Measurements from ENCODE around the gene KLHDC1.
"Not testable (repeated sequence)": the region's sequence is repeated elsewhere in the genome, so short reads cannot be mapped to it uniquely, and the experiment has no call there.

Gene KLHDC1

DNA sequence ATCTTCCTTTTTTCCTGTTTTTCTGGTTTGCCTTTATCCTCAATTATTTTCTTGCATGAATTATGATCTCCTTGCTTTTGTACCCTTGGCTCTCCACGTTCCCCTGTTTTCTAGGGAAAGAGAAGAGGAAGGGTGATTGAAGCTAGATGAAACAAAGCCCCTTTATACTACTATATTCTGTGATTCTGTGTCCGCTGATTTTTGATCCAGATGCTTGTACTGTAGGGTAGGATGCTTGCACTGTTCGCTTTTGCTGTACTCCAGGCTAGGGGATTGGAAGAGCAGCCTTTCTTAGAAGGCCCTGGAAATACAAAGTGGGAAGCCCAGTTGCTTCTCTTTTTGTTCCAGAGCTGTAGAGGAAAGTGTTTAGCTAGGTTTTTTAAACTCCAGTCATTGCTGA is 40.0 kb downstream of the KLHDC1 start:
- DNase-seq, result no peak

DNA sequence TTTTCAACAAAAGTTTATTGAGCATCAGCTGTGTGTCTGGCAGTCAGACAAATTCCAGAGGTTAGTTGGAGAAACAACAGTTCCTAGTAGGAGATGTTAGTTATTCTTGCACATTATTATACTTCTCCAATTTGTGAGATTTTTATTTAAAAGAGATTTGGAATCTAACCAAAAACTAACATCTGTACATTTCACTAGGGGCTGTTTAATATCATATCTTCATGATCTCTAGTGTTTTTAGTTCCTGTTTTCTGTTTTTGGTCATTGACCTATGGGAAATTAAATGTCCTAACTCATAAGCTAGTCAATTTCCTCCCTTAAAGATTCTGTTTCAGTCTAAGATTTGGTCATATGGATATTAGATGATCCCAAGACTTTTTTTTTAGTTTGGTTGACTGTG is 40.9 kb downstream of the KLHDC1 start:
- no peak for DNase-seq

DNA sequence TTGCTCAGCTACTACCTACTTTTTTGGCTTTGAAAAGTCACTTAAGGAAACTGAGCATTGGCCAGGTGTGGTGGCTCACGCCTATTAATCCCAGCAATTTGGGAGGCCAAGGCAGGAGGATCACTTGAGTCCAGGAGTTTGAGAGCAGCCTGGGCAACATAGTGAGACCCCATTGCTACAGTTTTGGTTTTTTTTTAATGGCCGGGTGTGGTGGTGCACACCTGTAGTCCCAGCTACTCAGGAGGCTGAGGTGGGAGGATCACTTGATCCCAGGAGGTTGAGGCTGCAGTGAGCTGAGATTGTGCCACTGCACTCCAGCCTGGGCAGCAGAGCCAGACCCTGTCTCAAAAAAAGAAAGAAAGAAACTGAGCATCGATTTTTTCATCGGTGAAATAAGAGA is 42.7 kb downstream of the KLHDC1 start:
- not testable (repeated sequence) for DNase-seq

DNA sequence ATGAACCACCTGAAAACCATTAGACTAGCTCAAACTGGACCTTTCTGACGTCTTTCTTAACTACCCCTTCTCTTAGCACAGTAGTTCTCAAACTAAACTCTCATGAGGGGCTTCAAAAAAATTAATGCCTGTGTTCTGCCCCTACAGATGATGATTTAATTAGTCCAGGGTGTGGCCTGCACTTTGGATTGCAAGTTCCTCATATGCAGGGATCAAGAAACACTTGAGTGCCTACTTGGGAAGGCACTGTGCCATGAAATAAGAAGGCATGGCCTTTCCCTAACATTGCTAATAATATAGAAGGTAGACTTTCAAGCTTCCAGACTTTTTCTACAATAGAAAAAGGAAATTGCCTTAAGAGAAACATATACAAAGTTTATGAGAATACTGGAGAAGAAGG is 52.3 kb downstream of the KLHDC1 start:
- no peak for DNase-seq

DNA sequence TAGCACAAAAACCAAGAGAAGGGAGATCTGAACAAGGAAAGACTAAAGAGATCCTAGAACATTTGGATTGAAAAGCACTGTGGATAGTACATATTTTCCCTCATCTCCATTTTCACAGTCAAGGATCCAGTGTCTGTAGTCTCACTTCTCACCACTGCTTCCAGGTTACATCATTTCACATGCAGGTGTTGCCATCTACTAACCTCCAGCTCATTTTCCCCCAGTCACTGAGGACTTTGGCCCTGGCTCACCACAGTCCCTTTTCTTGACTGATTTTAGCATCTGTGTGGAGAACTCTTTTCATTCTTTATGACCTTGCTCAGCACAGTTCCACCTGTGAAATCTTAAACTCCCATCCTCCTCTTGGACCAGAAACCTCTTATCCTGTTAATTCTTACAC is 53.6 kb downstream of the KLHDC1 start:
- DNase-seq, result not testable (repeated sequence)

DNA sequence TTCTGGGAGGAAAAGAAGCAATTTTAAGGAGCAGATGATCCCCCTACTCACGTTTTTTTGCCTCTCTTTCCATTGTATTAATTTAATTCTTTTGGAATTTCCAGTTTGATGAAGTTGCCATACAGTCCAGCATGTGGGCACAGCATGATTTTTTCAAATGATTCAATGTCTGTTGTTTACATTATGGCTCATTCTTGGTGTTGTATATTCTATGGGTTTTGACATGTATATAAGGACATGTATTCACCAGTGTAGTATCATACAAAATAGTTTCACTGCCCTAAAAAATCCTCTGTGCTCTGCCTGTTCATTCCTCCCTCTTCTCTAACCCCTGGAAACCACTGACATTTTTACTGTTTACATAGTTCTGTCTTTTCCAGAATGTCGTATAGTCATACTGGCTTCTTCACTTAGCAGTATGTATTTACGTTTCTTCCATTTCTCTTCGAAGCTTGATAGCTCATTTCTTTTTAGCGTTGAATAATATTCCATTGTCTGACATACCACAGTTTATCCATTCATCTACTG is 61.7 kb downstream of the KLHDC1 start:
- no peak for DNase-seq

DNA sequence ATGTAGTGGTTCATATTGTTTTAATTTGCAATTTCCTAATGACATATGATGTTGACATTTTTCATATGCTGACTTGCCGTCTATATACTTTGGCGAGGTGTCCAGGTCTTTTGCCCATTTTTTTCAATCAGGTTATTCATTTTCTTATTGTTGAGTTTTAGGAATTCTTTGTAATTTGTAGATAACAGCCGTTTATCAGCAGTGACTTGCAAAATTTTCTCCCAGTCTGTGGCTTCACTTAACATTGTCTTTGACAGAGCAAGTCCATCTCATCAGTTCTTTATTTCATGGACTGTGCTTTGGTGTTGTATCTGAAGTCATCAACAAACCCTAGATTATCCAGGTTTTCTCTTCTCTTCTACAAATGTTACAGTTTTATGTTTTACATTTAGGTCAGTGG is 62.5 kb downstream of the KLHDC1 start:
- no peak for DNase-seq

DNA sequence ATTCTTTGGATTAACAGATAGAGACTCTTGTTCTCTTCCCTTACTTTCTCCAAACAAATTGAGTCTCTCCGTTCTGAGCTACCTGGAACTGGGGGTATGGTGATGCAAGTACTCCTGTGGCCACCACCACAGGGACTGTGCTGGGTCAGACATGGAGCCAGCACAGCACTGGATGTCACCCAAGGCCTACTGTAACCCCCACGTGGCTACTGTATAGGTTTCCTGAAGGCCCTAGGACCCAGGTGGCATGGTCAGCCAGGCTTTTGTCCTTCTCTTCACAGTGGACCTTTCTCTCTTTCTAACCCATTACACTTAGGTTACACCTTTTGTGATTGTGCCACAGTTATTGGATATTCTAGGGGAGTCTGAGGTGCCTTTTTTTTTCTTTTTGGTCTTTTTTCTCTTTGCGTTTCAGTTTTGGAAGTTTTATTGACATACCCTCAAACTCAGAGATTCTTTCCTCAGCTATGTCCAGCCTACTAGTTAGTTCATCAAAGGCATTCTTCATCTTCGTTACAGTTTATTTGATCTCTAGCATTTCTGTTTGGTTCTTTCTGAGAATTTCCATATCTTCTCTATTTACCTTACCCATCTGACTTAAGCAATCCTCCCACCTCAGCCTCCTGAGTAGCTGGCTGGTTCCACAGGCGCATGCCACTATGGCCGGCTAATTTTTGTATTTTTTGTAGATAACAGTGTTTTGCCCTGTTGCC is 69.1 kb downstream of the KLHDC1 start:
- no peak for DNase-seq

DNA sequence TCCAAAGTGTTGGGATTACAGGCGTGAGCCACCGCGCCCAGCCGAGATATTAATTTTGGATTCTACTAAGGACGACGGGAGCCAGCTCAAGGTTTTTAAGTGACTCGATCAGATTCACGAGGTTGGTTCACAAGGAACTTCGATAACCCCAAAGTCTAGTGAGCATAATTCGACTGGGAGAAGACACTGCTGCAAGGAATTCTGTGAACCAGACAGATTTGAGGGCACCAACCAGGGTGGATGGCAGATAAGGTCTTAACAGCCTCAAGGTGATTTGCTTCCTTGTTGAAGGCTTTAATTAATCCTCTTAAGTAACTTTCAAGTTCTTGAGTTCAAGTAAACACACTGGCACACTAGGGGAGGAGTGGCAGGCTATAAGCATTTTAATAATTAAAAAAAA is 73.9 kb downstream of the KLHDC1 start:
- DNase-seq, result no peak

DNA sequence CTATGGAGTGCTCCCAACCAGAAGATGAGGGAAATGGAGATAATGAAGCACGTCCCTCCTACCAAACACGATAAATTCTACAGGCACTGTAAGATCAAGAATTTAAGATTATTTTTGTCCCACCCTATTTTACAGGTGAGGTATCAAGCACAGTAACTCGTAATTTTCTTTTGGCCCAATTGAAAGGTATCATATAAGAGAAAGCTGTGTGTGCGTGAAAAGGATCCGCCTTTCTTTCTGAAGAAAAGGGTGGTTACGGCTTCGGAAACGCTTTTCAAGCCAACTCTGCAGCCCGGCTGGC is 74.3 kb downstream of the KLHDC1 start:
- DNase-seq, result no peak

DNA sequence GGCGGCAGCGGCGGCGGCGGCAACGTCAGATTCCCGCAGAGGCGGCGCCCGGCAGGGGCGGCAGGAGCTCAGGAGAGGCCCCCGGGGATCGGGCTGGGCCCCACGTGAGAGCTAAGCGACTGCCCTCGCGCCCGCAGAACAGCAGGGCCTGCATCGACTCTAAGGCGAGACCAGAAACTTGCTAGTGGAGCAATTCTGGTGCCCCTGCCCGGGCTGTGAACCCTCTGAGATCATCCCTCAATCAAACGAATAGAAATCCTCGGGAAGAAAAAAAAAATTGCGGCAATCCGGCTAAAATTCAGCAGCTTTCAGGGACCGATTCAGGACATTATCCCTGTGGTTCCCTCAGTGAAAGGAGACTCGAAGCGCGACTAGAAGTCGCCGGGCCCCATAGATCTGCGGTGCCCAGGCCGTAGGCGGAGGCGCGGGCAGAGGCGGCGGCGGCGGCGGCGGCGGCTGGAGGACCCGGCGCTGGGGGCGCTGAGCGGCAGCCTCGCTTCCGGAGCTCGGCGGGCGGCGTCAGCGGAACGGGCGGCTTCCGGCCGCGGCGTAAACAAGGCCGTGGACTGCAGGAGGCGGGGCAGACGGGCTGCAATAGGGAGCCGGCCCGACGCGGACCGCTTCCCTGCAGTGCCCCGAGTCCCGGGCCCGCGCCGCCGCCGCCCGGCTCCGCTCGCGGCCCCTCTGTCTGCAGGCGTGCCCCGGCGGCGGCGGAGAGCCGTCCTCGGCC is 74.8 kb downstream of the KLHDC1 start, which contains the start of gene KLHDC2:
Gene KLHDC2, plus strand, starts transcription at position 583 of the 730 bp plus-strand sequence. CDS start 316 bp downstream, outside the sequence.
- peak; percentile 54 to 75 for DNase-seq

DNA sequence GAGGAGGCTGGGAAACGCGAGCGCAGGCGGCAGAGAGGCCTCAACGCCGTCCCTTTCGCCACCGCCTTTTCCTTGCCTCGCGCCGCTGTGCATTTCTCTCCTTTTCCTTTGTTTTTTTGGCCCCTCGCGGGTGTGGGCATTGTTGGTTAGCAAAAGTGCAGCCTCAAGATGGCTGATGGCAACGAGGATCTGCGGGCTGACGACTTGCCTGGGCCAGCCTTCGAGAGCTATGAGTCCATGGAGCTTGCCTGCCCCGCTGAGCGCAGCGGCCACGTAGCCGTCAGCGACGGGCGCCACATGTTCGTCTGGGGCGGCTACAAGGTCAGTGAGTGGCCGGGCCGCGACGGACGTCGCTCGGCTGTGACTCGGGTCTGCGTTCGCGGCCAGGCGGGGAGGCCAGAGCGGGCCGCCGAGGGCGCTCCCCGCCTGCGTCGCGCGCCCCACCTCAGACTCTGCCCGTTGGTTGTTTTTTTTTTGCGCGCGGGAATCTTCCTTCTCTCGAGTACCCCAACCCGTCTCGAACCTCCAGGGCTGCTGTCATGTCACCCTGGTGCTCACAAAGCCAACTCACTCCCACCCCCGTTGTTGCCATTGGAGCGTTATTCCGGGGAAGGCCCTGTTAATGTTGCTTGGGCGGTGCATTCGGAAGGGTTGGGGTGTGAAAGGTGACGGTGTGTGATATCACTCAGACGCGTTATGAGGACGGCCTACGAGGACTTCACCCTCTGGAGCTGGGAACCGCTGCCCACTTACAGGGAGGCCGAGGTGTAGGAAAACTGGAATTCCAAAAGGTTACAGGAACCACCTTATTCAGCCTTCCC is 75.6 kb downstream of the KLHDC1 start:
- peak; percentile 29 to 54 for DNase-seq

DNA sequence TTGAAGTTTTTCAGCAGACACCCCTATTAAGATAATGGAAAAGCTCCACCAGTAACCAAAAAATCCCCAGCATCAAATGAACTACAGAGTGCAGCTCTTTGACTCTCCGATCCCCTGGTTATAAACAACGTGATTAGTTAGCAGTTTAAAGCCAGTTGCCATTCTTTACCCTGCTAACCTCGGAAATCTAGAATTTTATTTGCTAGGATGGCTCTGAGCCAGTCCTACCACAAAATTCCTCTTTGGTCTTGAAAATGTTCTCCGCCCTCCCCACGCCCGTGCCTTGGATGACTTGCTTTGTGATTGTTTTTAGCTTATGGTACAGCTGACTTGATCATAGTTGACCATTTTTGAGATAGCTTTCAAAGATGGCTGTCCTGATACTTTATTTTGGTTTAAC is 76.3 kb downstream of the KLHDC1 start:
- no peak for DNase-seq

DNA sequence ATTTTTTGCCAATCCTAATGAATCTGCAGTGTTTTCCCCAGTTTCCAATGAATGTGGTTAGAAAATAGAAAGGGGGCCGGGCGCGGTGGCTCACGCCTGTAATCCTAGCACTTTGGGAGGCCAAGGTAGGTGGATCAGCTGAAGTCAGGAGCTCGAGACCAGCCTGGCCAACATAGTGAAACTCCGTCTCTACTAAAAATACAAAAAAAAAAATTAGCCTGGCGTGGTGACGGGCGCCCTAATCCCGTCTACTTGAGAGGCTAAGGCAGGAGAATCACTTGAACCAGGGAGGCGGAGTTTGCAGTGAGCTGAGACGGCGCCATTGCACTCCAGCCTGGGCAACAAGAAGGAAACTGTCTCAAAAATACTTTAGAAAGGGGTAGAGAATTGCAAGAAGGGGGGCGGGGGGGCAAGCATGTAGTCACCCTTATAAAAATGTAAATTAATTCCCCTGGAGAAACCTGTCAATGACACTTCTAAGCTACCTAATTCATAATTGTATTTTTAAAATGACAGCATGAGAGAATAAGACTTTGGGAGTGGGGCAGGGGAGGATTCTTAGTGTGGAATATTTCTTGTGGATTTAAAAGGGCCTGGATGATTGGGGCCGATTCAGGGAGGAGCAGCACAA is 76.8 kb downstream of the KLHDC1 start:
- no peak for DNase-seq

DNA sequence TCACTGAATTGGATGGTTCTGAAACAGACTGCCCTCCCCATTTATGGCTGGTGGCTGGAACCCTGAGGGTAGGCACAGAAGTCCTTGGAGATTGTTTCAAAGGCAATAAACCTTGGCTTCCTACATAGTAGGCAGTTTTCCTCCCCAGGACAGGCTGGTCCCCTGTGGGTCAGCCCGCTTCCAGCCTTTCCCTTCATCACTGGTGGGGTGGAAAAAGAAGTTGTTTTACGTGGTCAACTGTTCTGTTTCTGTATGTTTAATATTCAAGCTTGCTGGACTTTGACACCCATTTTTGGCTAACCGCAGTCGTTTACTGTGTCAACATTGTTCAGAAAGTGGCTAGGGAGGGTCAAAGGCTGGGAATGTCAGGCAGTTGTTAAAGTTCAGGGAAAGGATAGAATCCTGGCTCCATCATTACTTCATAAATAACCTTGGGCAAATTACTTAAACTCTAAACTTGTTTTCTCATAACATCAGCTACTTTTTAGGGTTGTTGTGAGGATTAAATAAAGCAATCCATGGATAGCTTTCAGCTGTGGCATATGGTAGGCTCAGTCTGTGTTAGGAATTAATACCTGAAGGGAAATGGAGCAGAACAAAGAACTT is 77.4 kb downstream of the KLHDC1 start:
- no peak for DNase-seq

DNA sequence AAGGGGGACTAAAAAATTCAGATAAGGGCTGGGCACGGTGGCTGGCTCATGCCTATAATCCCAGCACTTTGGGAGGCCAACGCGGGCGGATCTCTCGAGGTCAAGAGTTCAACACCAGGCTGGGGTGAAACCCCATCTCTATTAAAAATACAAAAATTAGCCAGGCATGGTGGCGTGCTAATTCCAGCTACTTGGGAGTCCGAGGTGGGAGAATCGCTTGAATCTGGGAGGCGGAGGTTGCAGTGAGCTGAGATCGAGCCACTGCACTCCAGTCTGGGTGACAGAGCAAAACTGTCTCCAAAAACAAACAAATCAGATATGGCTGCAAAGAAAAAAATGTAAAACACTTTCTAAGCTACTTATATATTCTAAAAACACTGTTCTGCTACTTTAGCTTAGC is 78.8 kb downstream of the KLHDC1 start:
- DNase-seq, result not testable (repeated sequence)

DNA sequence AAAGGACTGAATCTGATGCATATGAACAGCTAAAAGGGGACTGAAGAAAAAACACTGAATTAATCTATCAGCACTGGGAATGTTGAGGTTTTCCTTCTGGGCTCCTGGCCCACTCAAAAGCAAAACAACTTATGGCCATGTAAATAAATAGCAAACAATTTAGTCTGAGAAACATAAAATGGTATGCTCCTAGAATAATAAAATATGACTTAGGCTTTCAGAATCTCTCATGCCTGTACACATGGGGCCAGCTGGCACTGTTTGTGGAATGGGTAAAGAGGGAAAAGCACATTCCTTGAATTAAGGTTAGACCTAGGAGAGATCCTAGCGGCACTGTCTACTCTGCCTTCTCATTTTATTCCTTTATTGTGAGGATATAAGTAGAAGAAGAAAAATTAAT is 81.2 kb downstream of the KLHDC1 start:
- DNase-seq, result no peak

DNA sequence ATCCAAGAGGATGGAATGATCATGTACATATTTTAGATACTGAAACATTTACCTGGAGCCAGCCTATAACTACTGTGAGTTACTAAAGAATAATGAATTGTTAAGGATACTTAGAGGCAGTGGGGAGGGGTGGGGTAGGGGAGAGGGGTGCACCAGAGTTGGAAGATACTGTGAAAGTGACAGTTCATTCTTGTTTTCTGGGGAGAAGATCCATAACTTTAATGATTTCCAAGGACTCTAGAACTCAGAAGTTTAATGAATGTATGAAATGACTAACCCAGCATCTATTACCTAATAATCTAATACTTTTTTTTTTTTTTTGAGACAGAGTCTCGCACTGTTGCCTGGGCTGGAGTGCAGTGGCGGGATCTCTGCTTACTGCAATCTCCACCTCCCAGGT is 85.5 kb downstream of the KLHDC1 start:
- DNase-seq, result no peak

DNA sequence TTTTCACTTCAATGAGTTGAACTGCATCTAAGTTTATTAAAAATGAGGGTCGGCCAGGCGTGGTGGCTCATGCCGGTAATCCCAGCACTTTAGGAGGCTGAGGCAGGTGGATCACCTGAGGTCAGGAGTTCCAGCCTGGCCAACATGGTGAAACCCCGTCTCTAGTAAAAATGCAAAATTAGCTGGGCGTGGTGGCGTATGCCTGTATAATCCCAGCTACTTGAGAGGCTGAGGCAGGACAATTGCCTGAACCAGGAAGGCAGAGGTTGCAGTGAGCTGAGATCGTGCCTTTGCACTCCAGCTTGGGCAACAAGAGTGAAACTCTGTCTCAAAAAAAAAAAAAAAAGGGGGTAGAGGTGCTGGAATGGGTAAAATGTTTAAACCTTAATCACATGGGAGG is 88.1 kb downstream of the KLHDC1 start:
- DNase-seq, result not testable (repeated sequence)

DNA sequence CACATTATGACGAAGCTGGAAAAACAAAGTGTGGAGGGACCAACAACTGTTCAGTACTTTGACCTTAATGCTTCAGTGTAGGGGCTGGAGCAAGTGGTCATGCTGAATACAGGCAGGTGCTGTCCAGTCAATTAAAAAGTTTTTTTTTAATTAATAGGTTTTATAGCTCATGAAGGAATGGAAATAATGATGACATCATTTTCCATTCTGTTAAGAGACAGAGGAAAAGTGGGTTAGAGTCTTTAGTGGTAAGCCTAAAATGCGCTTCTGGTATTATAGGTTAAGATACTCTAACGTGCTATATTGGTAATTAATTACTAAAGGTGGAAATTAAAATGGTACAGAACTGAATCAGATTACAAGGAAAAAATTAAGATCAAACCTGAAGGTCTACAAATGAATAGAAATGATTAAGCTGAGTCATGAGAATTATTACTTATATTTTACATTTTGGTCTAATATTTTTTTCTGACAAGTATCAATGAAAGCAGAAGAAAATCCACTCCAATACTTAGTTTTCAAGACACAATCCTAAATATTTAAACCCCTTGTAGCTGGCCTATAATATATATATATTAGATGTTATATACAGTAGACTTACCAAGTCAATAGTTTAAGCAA is 90.6 kb downstream of the KLHDC1 start:
- DNase-seq, result no peak

DNA sequence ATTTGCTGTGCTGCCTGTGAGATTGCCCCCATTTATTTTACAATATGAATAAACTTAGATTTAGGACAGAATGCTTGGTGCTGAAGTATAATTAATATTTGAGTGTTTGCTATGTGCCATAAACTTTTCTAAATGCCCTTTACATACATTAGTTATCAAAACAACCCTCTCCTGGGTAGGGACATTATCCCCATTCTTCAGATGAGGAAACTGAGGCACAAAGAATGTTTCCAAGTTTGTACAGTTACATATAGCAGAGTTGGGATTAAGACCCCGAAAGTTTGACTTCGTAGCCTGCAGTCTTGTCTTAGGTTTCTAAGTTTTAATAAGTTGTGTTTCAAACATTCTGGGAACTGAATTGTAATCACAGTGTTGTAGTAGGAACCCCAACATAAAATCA is 93.4 kb downstream of the KLHDC1 start:
- DNase-seq, result no peak

DNA sequence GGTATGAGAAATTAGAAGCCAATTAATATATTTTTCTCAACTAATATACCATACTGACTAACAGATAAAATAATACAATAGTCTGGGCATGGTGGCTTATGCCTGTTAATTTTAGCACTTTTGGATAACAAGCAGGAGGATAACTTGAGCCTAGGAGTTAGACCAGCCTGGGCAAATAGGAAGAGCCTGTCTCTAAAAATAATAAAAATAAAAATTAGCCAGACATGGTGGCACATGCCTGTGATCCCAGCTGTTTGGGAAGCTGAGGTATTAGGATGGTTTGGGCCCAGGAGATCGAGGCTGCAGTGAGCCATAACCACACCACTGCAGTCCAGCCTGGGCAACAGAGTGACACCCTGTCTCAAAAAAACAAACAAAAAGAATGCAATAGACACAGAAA is 99.7 kb downstream of the KLHDC1 start:
- DNase-seq, result no peak
